Measurements from ENCODE around the gene MRPL58. TPM values are rescaled to one million over a fixed set of nuclear protein-coding genes. Genes with fewer than 3 reads are reported as not detected.
A peak's percentile ranks its signal among the peaks of the same experiment; 100 is the strongest.

MRPL58 gene
- polyA plus RNA-seq, 3 donors = 18.9 to 52.6 (median 44.4) TPM

- DNase-seq = peak in 2 of 3 donors; percentile 19 to 38
Observed at GRCh38 chr17:75006653-75007052, 5.8 kb upstream of the MRPL58 start.

GRCh38 chr17:75008373-75008772, 4.1 kb upstream of the MRPL58 start:
- H4K20me1 ChIP-seq (ENCODE audit: insufficient read depth, low read length) = peaks cover 7% of the 10 kb centered on the region
- DNase-seq = no peak
- H3K4me3 ChIP-seq (replicated peaks in 1 of 3; ENCODE audit: low read depth in 2 of 3, low read length in 3 of 3) = no peak overlapping the region
- intact Hi-C loops (cut with micrococcal nuclease) = loop anchor here in 1 of 2 donors (5.0 kb wide), 1 partner anchor 46 kb away; no protein-coding TSS in a partner anchor
- H3K4me2 ChIP-seq (replicated peaks; ENCODE audit: extremely low read depth, low read length, poor library complexity, severe bottlenecking) = no peak overlapping the region
- no peak overlapping the region for H3K27ac Mint-ChIP-seq
- no peaks in the 10 kb centered on the region for H3K27me3 ChIP-seq (ENCODE audit: control insufficient read depth in 2 of 2, insufficient read depth in 2 of 2, low read length in 2 of 2)
- H3K9ac ChIP-seq (ENCODE audit: insufficient read depth, low read length, poor library complexity, severe bottlenecking) = no peak overlapping the region
- no peak overlapping the region for H3K27ac ChIP-seq (ENCODE audit: low read depth in 1 of 2, low read length in 2 of 2)
- no peaks in the 10 kb centered on the region for H3K36me3 ChIP-seq (replicated peaks in 1 of 2; ENCODE audit: control insufficient read depth in 1 of 2, insufficient read depth in 2 of 2, low read length in 2 of 2)
- peaks cover 7% of the 10 kb centered on the region for H3K79me2 ChIP-seq (ENCODE audit: insufficient read depth, low read length)
- TF ChIP-seq CTCF (IDR thresholded peaks at IDR 0.05) = no peak
- peaks cover 11 to 15% of the 10 kb centered on the region in 2 donors for H3K4me1 ChIP-seq (ENCODE audit: control insufficient read depth in 1 of 2, insufficient read depth in 2 of 2, low read length in 2 of 2)
- peaks cover 4 to 10% (median 6%) of the 10 kb centered on the region in 3 donors for H3K27me3 Mint-ChIP-seq (ENCODE audit: low read depth in 3 of 3)
- WGBS (ENCODE audit: insufficient coverage) = 100% methylated on average over 1 of the region's 6 CpGs
- no peak overlapping the region for H3K4me3 Mint-ChIP-seq
- H2AFZ ChIP-seq (ENCODE audit: insufficient read depth, low read depth, low read length, poor library complexity, severe bottlenecking) = no peak overlapping the region
- H3K9me3 ChIP-seq (replicated peaks in 1 of 2; ENCODE audit: control insufficient read depth in 1 of 2, insufficient read depth in 1 of 2, low read length in 2 of 2) = no peaks in the 10 kb centered on the region
- H3K4me1 Mint-ChIP-seq = peaks cover 9% of the 10 kb centered on the region
- no peaks in the 10 kb centered on the region for H3K9me3 Mint-ChIP-seq
- H3K36me3 Mint-ChIP-seq = no peaks in the 10 kb centered on the region

More at GRCh38 chr17:75006653-75007052, 5.8 kb upstream of the MRPL58 start:
- Histone ChIP-seq H3K9ac (ENCODE audit: insufficient read depth, low read length, poor library complexity, severe bottlenecking) (no peak overlapping the region), H3K27me3 (ENCODE audit: control insufficient read depth in 2 of 2, insufficient read depth in 2 of 2, low read length in 2 of 2) (no peaks in the 10 kb centered on the region), H4K20me1 (ENCODE audit: insufficient read depth, low read length) (no peaks in the 10 kb centered on the region), H3K27ac (ENCODE audit: low read depth in 1 of 2, low read length in 2 of 2) (no peak overlapping the region), H2AFZ (ENCODE audit: insufficient read depth, low read depth, low read length, poor library complexity, severe bottlenecking) (no peak overlapping the region), H3K79me2 (ENCODE audit: insufficient read depth, low read length) (no peaks in the 10 kb centered on the region), H3K9me3 (replicated peaks in 1 of 2; ENCODE audit: control insufficient read depth in 1 of 2, insufficient read depth in 1 of 2, low read length in 2 of 2) (no peaks in the 10 kb centered on the region), H3K4me1 (ENCODE audit: control insufficient read depth in 1 of 2, insufficient read depth in 2 of 2, low read length in 2 of 2) (no peaks in the 10 kb centered on the region), H3K4me3 (replicated peaks in 1 of 3; ENCODE audit: low read depth in 2 of 3, low read length in 3 of 3) (no peak overlapping the region), H3K4me2 (replicated peaks; ENCODE audit: extremely low read depth, low read length, poor library complexity, severe bottlenecking) (no peak overlapping the region), H3K36me3 (replicated peaks in 1 of 2; ENCODE audit: control insufficient read depth in 1 of 2, insufficient read depth in 2 of 2, low read length in 2 of 2) (no peaks in the 10 kb centered on the region)
- Mint-ChIP-seq H3K27ac (no peak overlapping the region), H3K36me3 (no peaks in the 10 kb centered on the region), H3K4me3 (no peak overlapping the region), H3K4me1 (peaks cover 5% of the 10 kb centered on the region), H3K9me3 (no peaks in the 10 kb centered on the region), H3K27me3 (ENCODE audit: low read depth in 3 of 3) (peaks cover 1 to 10% (median 4%) of the 10 kb centered on the region in 3 donors)
- TF ChIP-seq CTCF (IDR thresholded peaks at IDR 0.05) = no peak
- intact Hi-C loops (cut with micrococcal nuclease) = loop anchor here in 1 of 2 donors (5.0 kb wide), 1 partner anchor 44 kb away; no protein-coding TSS in a partner anchor
- WGBS (ENCODE audit: insufficient coverage) = 63% methylated on average over 4 of the region's 5 CpGs
